HUES6 (cell line): Measurements from ENCODE around the gene TMEM33.
"Not testable (repeated sequence)": the region's sequence is repeated elsewhere in the genome, so short reads cannot be mapped to it uniquely, and the experiment has no call there.

Experiments used
- H3K27ac ChIP-seq: 2 replicates; pipeline ENCODE4 v1.7.0; 2013; ENCODE audit warnings: low read depth, mild to moderate bottlenecking, low read length, inconsistent platforms
- H3K27me3 ChIP-seq: 2 replicates; pipeline ENCODE4 v1.6.1; 2013; ENCODE audit warnings: low read length; ENCODE audit not compliant: control insufficient read depth, insufficient read depth
- H3K36me3 ChIP-seq: 2 replicates; pipeline ENCODE4 v1.6.1; 2013; ENCODE audit warnings: low read length; ENCODE audit not compliant: control insufficient read depth, insufficient read depth
- H3K4me1 ChIP-seq: 2 replicates; pipeline ENCODE4 v1.6.1; 2013; ENCODE audit warnings: low read length; ENCODE audit not compliant: control insufficient read depth, insufficient read depth
- H3K4me3 ChIP-seq: 2 replicates; pipeline ENCODE4 v1.5.1; 2013; ENCODE audit warnings: low read depth, low read length
- H3K9ac ChIP-seq: one replicate; pipeline ENCODE4 v1.6.1; 2013; ENCODE audit warnings: mild to moderate bottlenecking, low read length
- H3K9me3 ChIP-seq: 2 replicates; pipeline ENCODE4 v1.6.1; 2013; ENCODE audit warnings: low read depth, low read length; ENCODE audit not compliant: control insufficient read depth, insufficient read depth

TMEM33 gene, protein sequence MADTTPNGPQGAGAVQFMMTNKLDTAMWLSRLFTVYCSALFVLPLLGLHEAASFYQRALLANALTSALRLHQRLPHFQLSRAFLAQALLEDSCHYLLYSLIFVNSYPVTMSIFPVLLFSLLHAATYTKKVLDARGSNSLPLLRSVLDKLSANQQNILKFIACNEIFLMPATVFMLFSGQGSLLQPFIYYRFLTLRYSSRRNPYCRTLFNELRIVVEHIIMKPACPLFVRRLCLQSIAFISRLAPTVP

DNA sequence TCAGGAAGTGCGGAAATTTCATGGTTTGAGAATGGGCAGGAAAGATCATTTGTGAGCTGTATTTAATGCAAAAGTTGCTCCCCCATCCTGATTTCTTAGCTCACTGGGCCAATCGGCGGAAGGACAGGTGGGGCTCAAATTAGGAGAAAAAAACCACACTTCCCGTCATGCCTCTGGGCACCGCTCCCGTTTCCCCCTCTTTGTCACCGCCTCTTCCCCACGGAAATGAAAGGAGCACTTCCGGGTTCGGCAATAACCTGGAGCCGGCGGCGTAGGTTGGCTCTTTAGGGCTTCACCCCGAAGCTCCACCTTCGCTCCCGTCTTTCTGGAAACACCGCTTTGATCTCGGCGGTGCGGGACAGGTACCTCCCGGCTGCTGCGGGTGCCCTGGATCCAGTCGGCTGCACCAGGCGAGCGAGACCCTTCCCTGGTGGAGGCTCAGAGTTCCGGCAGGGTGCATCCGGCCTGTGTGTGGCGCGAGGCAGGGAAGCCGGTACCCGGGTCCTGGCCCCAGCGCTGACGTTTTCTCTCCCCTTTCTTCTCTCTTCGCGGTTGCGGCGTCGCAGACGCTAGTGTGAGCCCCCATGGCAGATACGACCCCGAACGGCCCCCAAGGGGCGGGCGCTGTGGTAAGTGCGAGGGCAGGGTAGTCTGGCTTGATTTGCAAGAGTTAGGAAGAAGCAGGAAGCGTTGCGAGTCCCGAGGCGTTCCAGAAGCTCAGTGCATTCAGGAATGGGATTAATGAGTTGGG, at the start of gene TMEM33:
TSS of gene TMEM33 (plus strand) at position 529 of the 751 bp plus-strand sequence. CDS start at position 585, 56 bp downstream.
- peak within 1 kb of the TSS; percentile 93 for H3K9ac ChIP-seq
- no peaks in the 10 kb centered on the region for H3K27me3 ChIP-seq
- H3K27ac ChIP-seq = peak within 1 kb of the TSS; percentile 84
- no peaks in the 10 kb centered on the region for H3K9me3 ChIP-seq
- H3K4me3 ChIP-seq = peak within 1 kb of the TSS; percentile 96
- H3K4me1 ChIP-seq = peaks cover 9% of the 10 kb centered on the region
- peaks cover 28% of the 10 kb centered on the region for H3K36me3 ChIP-seq

DNA sequence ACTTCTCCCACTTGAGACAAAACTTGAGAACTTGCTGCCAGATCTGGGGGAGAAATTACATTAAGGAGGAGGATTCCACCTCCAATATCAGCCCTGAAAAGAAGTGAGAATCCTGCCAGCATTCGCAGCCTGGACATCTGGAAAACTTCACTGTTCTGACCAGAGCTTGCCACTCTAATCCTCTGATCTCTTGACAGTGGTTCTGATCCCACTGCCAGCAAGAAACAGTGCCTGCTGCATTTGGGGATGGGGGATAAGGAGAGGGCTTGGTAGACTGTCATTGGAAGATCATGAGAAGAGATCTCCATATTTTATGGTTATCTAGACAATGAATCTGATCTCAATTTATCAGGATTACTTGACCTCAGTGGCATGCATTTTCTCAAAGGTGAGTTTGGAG, 49.8 kb upstream of the TMEM33 start:
- Histone ChIP-seq H3K27ac (no peak overlapping the region), H3K36me3 (no peaks in the 10 kb centered on the region), H3K9me3 (no peaks in the 10 kb centered on the region), H3K27me3 (peaks cover 75% of the 10 kb centered on the region), H3K4me1 (peaks cover 4% of the 10 kb centered on the region; the same call in 1 of the 2 replicates), H3K9ac (no peak overlapping the region), H3K4me3 (no peak overlapping the region)

GRCh38 chr4:41887277-41887676, 48.0 kb upstream of the TMEM33 start:
- Histone ChIP-seq H3K36me3 (no peaks in the 10 kb centered on the region), H3K27ac (no peak overlapping the region), H3K9ac (no peak overlapping the region), H3K4me1 (no peaks in the 10 kb centered on the region), H3K27me3 (peaks cover 57% of the 10 kb centered on the region), H3K4me3 (no peak overlapping the region), H3K9me3 (no peaks in the 10 kb centered on the region)

DNA sequence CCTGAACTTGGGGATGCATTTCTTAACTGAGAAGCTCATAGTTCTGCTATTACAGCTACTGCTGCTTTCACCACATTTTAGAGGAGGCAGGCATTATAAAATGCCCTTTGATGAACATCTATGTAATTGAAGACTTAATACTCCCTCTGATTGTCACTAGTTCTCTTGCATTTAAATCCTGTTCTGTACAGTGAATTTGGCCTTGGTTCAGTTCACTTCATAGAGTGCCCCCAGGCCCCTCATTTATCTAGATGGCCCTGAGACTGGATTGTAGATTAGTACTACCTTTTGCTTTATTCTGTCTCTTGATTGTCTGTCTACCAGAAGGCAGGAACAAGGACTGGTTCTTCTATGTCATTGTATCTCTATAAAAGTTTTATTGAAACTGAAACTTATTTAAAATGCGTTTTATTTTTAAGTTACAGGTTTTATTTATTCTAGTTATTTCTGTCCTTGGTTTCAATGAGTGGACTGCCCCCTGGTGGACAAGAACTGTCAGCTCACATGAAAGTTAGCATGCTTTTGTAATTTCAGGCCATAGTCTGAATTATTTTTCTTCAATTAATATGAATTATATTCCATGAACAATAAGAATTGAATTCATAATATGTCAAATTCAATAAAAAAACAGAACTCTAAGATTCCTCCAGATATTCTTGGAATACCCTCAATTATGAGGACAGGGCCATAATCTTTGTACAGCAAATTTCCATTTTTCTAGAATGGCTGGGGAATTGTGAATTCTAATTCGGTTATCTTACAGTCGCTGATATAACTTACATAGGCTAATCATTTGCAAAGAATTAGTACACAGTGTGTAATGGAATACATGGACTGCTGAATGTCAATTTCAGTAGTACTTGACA, 47.2 kb upstream of the TMEM33 start:
- no peak overlapping the region for H3K4me3 ChIP-seq
- H3K27me3 ChIP-seq = peaks cover 49% of the 10 kb centered on the region
- no peak overlapping the region for H3K9ac ChIP-seq
- no peaks in the 10 kb centered on the region for H3K36me3 ChIP-seq
- H3K4me1 ChIP-seq = no peaks in the 10 kb centered on the region
- H3K27ac ChIP-seq = no peak overlapping the region
- H3K9me3 ChIP-seq = no peaks in the 10 kb centered on the region

DNA sequence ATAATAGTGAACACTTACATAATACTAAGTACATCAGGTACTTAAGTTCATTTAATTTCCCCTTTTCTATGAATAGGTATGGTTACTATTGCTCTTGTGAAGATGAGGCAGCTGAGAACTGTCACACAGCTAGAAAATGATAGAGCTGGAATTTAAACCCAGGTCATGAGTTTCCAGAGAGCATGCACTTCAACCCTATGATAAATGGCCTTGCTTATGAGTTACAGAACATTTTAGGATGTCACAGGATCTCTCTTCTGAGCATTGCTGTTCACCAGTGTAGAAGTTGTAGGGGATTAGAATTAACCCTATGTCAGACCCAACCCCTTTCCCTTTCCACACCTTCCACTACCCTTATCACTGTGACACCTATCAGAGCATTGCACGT, 46.5 kb upstream of the TMEM33 start:
- peaks cover 43% of the 10 kb centered on the region for H3K27me3 ChIP-seq
- H3K27ac ChIP-seq = no peak overlapping the region
- H3K9me3 ChIP-seq = no peaks in the 10 kb centered on the region
- no peaks in the 10 kb centered on the region for H3K4me1 ChIP-seq
- H3K36me3 ChIP-seq = no peaks in the 10 kb centered on the region
- no peak overlapping the region for H3K4me3 ChIP-seq
- H3K9ac ChIP-seq = no peak overlapping the region

- H3K9me3 ChIP-seq = no peaks in the 10 kb centered on the region
- H3K27me3 ChIP-seq = peaks cover 39% of the 10 kb centered on the region
- no peak overlapping the region for H3K27ac ChIP-seq
Measured at GRCh38 chr4:41889317-41889716, 45.9 kb upstream of the TMEM33 start.

DNA sequence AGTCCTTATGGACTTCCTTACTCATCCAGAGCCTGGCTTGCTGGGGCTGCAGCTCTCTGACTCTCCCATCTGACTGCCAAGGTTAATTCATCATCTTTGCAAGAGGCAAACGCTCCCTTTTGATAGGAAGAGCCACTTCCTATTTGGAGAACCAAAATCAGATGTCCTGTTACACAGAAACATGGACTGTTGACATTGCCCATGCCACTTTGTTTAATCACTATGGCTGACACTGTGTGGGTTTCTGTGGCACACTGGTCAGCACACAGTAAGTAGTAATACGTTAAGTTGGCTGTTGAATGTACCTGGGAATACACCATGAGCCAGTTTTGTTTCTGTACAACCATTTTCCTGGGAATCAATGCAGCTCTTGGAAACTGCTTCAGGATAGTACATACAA, 45.1 kb upstream of the TMEM33 start:
- Histone ChIP-seq H3K4me1 (no peaks in the 10 kb centered on the region), H3K4me3 (no peak overlapping the region), H3K27me3 (peaks cover 34% of the 10 kb centered on the region), H3K9me3 (no peaks in the 10 kb centered on the region), H3K9ac (no peak overlapping the region), H3K36me3 (no peaks in the 10 kb centered on the region), H3K27ac (no peak overlapping the region)

More at GRCh38 chr4:41889317-41889716, 45.9 kb upstream of the TMEM33 start:
- Histone ChIP-seq H3K9ac (no peak overlapping the region), H3K4me3 (no peak overlapping the region), H3K4me1 (no peaks in the 10 kb centered on the region), H3K36me3 (no peaks in the 10 kb centered on the region)

- Histone ChIP-seq H3K4me1 (no peaks in the 10 kb centered on the region), H3K9me3 (no peaks in the 10 kb centered on the region), H3K4me3 (no peak overlapping the region), H3K27ac (no peak overlapping the region), H3K27me3 (peaks cover 5% of the 10 kb centered on the region; the same call in 1 of the 2 replicates), H3K36me3 (no peaks in the 10 kb centered on the region), H3K9ac (no peak overlapping the region)
Measured at GRCh38 chr4:41896648-41897047, 38.6 kb upstream of the TMEM33 start.

GRCh38 chr4:41897698-41898097, 37.5 kb upstream of the TMEM33 start:
- Histone ChIP-seq H3K4me1 (no peaks in the 10 kb centered on the region), H3K36me3 (no peaks in the 10 kb centered on the region), H3K27ac (no peak overlapping the region), H3K9me3 (no peaks in the 10 kb centered on the region), H3K9ac (no peak overlapping the region), H3K4me3 (no peak overlapping the region), H3K27me3 (peaks cover 5% of the 10 kb centered on the region; the same call in 1 of the 2 replicates)

GRCh38 chr4:41909136-41909535, 26.1 kb upstream of the TMEM33 start:
- H3K27me3 ChIP-seq, H3K27ac ChIP-seq, H3K4me1 ChIP-seq, H3K36me3 ChIP-seq, H3K4me3 ChIP-seq, H3K9ac ChIP-seq, H3K9me3 ChIP-seq: not testable (repeated sequence)

- no peaks in the 10 kb centered on the region for H3K36me3 ChIP-seq
- H3K4me3 ChIP-seq = no peak overlapping the region
- H3K27ac ChIP-seq = no peak overlapping the region
- H3K27me3 ChIP-seq = no peaks in the 10 kb centered on the region
- no peak overlapping the region for H3K9ac ChIP-seq
- peaks cover 4% of the 10 kb centered on the region; the same call in 1 of the 2 replicates for H3K4me1 ChIP-seq
- H3K9me3 ChIP-seq = no peaks in the 10 kb centered on the region
Measured at GRCh38 chr4:41912546-41912945, 22.7 kb upstream of the TMEM33 start.
